NK-92 (cell line): ENCODE results near the gene LIPE.
"Not testable (repeated sequence)": the region's sequence is repeated elsewhere in the genome, so short reads cannot be mapped to it uniquely, and the experiment has no call there.

Source experiments
- DNase-seq: peaks from one replicate; lab custom pipeline; 2025; ENCODE audit not compliant: unreplicated experiment; lab: John Stamatoyannopoulos, UW

Gene LIPE

GRCh38 chr19:42450314-42450934 is 23.2 kb upstream of the LIPE start:
- no peak for DNase-seq

- DNase-seq: not testable (repeated sequence)
Observed at GRCh38 chr19:42448306-42448705, 21.1 kb upstream of the LIPE start.

- DNase-seq: no peak
Observed at GRCh38 chr19:42445948-42446347, 18.8 kb upstream of the LIPE start.

- no peak for DNase-seq
Observed at GRCh38 chr19:42443944-42444398, 16.8 kb upstream of the LIPE start.

GRCh38 chr19:42442833-42443232 is 15.6 kb upstream of the LIPE start, which contains the start of gene CXCL17:
TSS of gene CXCL17 (minus strand) at chr19:42442946. CDS start at chr19:42442832, 114 bp downstream.
- no peak for DNase-seq

- no peak for DNase-seq
Observed at GRCh38 chr19:42441049-42441445, 13.9 kb upstream of the LIPE start.

GRCh38 chr19:42440357-42441048 is 13.3 kb upstream of the LIPE start:
- DNase-seq: no peak

- no peak for DNase-seq
Observed at GRCh38 chr19:42436006-42436405, 8.8 kb upstream of the LIPE start.

GRCh38 chr19:42435316-42435715 is 8.1 kb upstream of the LIPE start:
- DNase-seq: no peak

- DNase-seq: no peak
Observed at GRCh38 chr19:42433503-42434260, 6.5 kb upstream of the LIPE start.

- DNase-seq: no peak
Observed at GRCh38 chr19:42431486-42431885, 4.3 kb upstream of the LIPE start.

GRCh38 chr19:42428676-42429075 is 1.5 kb upstream of the LIPE start:
- no peak for DNase-seq

GRCh38 chr19:42426643-42427042 is 545 bp downstream of the LIPE start:
- no peak for DNase-seq

GRCh38 chr19:42424712-42425131 is 2.5 kb downstream of the LIPE start:
- DNase-seq: no peak

GRCh38 chr19:42424345-42424707 is 2.9 kb downstream of the LIPE start:
- DNase-seq: no peak

- DNase-seq: no peak
Observed at GRCh38 chr19:42423462-42424344, 3.5 kb downstream of the LIPE start.

GRCh38 chr19:42422901-42423461 is 4.2 kb downstream of the LIPE start:
- no peak for DNase-seq

- no peak for DNase-seq
Observed at GRCh38 chr19:42422092-42422900, 4.9 kb downstream of the LIPE start.

GRCh38 chr19:42421591-42422031 is 5.6 kb downstream of the LIPE start:
- DNase-seq: no peak

- DNase-seq: no peak
Observed at GRCh38 chr19:42421101-42421500, 6.1 kb downstream of the LIPE start.
